Measurements from ENCODE around the gene ARMC3.

DNA sequence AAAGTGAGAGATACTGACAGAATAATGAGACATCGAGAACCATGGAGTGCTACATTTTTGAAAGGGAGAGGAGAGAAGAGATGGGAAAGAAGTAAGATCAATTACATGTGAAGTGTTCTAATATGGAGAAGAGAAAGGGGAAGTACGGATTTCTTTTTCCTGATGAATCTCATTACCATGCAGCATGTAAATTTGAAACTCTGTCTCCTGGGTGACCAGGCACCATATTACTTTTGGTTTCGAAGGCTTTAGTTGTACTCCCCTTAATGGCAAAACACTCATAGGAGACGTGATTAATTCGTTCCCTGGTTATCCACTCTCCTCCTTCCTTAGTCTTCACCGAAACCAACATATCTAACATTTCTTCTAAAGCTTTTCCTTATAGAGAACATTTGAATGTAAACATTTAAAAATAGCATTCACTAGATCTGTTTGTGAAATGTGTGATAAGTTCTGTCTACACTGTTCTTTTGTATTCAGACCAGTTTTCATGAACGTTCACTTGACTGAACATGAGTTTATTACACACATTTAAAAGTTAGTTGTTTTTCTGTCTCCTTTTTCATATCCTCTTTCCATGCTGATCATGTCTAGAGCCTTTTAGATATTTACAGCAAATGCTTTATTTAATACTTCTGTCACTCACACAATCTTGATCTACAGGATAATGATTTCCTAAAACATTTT, 87.3 kb downstream of the ARMC3 start:
- no peak for TF ChIP-seq SPI1 (IDR thresholded peaks at IDR 0.05; ENCODE audit: borderline replicate concordance, low read depth)
- TF ChIP-seq, protein P1, sequence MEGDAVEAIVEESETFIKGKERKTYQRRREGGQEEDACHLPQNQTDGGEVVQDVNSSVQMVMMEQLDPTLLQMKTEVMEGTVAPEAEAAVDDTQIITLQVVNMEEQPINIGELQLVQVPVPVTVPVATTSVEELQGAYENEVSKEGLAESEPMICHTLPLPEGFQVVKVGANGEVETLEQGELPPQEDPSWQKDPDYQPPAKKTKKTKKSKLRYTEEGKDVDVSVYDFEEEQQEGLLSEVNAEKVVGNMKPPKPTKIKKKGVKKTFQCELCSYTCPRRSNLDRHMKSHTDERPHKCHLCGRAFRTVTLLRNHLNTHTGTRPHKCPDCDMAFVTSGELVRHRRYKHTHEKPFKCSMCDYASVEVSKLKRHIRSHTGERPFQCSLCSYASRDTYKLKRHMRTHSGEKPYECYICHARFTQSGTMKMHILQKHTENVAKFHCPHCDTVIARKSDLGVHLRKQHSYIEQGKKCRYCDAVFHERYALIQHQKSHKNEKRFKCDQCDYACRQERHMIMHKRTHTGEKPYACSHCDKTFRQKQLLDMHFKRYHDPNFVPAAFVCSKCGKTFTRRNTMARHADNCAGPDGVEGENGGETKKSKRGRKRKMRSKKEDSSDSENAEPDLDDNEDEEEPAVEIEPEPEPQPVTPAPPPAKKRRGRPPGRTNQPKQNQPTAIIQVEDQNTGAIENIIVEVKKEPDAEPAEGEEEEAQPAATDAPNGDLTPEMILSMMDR (IDR thresholded peaks at IDR 0.05; ENCODE audit: insufficient read depth, low read length) = no peak

Measured in HL-60 (cell line).